Measurements from ENCODE around the gene PGBD5.

The PGBD5 gene

DNA sequence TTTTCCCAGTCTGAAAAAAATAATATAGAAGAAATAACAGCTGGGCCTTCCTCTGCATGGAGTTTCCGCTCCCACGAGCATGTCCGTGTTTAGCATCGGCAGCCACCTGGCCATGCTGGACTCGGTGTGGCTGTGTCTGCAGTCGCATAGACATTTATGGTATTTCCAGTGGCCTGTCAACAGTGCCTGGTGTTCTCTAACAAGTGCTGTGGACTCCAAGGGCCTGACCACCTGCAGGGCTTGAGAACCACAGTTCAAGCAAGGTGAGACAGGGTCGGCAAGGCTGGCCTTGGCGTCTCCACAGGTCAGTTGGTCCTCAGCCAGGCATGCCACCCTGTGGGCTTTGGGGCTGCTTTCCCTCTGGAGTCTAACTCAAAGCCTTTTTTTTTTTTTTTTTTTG lies 124.8 kb downstream of the PGBD5 start:
- no peak for DNase-seq (ENCODE audit: low read depth)

DNA sequence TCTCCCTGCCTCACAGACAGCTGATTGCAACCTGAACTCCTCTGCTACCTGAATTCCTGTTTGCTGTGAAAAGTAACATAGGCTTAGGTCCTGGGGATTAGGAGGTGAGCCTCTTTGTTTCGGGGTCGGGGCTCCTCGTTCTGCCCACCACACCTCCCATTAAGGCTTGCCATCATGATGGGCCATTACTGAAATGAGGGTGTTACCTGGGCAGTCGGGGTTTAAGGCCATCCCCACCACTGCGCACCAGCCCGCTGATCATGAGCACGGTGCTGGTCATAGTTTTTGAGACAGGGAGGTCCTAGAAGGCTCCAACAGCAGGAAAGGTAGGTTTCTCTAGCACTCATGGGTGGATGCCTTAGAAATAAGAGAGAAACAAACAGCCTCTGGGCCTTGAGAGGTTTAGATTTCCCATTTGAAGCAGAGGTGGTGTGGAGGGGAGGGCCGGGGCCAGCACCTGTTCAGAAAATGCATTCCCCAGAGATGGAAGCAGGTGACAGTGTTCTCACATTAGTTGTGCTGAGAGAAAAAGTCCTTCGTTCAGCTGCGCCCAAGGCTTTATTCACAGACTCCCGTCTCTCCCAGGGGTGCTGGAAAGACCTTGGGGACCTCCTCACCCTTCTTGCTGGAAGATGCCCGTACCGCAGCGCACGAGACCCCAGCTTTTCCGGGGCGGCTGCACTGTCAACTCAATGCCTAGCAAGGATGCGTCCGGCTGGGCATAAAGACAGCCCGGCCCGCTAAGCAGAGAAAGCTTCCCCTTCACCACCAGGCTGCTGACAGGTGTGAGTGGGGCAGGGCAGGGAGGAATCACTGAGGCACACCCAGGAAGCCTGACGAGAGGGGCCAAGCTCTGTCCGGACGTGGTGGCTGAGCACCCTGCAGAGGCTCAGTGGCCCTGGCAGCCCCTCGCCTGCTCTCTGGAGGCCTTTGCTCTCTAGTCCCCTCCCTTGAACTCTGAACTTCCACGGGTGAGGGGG lies 125.5 kb downstream of the PGBD5 start:
- DNase-seq (ENCODE audit: low read depth) = no peak

DNA sequence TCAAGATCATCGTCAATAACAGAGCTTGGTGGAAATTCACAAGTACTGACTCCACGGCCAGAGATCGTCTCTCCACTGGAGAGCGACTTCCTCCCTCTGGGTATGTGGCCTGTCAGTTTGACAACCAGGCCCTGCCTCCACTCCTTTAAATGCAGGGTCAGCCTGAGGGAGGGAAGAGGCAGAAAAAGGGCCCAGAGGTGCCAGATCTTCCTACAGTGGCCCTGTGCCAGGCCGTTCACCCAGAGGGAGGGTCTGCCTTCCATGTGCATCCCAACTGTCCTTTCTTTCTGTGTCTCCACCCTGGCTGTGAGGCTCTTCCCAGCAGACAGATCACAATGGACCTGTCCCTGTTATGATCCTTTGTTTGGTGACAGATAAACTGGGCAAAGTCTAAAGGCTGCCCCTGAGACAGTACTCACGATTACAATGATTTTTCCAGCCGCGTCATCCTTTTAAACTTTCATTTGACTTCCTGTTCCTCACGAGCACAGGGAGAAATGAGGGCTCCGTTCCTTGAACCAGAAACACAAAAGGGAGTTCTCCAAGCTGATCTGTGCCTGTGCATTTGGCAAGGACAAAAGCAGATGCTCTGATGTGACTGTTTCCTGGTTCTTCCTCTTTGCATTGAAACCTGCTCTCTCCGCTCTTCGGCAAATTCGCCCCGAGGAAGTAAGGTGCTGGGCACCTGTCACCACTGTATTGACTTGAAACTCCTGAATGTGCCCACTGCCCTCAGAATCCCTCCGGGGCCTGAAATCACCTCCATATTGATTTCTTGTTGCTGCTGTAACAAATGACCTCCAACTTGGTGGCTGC lies 126.7 kb downstream of the PGBD5 start:
- DNase-seq (ENCODE audit: low read depth) = no peak

DNA sequence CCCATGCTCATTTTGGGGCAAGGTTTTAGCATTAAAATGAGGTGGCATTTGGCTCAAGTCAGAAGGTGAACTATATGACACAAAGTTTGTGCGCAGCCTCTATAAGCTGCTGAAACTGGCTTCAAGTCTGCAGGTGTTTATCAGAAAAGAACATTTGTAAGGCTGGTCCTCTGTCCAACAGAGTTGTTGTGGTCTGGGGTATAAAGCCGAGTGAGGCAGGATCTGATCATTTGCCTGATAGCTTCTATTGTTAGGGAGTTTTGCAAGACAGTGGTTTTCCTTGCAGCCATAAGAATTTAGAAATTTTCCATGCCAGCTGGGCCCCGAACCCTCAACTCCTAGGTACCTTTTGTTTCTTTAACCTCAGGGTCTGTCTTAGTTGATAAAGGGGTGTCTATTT lies 130.8 kb downstream of the PGBD5 start:
- no peak for DNase-seq (ENCODE audit: low read depth)

DNA sequence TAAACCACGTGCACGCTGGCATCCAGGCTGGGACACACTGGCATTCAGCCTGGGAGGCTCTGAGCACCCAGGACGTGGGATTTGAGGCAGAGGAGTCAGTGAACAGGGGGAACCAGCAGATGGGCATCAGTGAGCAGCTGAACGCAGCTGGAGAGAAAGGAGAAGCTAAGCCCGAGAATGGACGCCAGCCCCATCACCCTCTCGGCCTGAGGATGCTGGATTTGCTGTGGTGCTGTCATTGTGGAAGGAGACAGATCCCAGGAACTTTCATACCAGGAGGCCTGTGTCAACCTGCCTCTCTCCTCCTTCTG lies 132.8 kb downstream of the PGBD5 start:
- DNase-seq (ENCODE audit: low read depth) = no peak

DNA sequence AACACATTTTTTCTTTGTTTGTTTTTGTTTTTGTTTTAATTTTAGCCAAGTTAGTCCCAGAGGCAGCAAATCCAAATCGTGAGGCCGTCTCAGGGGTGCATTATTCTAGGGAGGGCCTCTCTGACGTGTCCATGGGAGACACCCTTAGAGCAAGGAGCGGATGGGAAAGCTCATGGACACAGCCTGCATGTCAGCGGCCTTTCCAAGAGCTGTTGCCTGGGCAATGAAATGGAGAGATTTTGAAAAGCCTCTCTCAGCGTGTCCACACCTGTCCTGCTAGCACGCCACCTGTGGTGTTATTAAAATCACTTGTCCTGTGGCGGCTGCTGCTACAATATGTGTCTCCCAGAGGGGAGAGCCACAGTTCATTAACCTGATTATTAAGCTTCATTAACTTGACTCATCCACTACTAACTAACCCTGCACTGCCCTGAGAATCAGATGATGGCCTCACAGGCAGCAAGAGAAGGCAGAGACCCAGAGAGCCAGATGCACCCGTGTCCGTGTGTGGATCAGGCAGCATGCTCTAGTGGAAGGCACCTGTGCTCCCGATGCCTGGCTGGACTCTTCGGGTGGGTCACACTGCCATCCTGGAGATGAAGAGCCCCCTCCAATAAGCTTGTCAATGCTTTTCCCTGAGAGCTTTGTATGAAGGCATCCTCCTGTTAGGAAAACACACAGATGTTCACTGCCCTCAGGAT lies 133.3 kb downstream of the PGBD5 start:
- DNase-seq (ENCODE audit: low read depth) = no peak

DNA sequence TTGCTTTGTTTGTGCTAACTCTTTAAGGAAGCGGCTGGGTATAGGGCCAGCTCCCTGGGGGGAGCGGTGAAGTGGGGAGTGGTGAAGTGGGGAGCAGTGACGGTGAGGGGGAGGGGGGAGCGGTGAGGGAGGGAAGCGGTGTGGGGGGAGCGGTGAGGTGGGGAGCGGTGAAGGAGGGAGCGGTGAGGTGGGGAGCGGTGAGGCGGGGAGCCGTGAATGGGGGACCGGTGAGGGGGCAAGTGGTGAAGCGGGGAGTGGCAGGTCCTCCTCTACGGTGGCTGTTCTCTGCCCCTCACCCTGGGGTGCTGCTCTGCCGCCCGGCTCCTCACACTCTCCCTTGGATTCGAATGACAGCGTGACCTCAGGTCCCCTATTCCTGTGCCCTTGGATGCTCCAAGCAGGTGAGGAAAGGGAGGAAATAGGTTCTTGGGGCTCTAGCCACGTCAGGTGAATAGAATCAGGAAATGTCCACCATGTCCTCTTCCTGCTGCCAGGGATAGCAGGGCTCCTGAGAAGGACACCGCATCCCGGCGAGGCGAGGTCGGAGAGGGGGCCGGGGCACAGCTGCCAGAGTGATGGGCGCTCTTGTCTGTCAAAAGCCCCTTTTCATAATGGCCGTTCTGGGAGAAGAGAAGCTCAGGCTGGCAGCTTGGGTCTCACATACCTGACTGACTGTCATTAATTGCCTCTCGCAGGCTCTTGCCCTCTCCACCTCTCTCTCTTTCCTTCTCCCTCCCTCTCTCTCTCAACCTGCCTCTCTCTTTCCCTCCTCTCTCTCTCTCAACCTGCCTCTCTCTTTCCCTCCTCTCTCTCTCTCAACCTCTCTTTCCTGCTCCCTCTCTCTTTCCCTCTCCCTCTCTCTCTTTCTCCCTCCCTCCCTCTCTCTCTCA lies 134.2 kb downstream of the PGBD5 start:
- DNase-seq (ENCODE audit: low read depth) = no peak

DNA sequence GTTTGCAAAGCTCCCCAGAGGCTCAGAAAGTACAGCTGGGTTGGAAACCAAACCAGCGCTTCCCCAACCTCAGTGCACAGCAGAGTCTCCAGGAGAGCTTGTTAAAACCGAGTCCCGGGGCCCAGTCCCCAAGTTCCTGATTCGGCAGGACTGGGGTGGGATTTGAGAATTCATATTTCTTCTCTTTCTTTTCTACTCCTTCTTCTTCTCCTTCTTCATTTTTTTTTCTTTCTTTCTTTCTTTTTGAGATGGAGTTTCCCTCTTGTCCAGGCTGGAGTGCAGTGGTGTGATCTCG lies 136.8 kb downstream of the PGBD5 start:
- no peak for DNase-seq (ENCODE audit: low read depth)

DNA sequence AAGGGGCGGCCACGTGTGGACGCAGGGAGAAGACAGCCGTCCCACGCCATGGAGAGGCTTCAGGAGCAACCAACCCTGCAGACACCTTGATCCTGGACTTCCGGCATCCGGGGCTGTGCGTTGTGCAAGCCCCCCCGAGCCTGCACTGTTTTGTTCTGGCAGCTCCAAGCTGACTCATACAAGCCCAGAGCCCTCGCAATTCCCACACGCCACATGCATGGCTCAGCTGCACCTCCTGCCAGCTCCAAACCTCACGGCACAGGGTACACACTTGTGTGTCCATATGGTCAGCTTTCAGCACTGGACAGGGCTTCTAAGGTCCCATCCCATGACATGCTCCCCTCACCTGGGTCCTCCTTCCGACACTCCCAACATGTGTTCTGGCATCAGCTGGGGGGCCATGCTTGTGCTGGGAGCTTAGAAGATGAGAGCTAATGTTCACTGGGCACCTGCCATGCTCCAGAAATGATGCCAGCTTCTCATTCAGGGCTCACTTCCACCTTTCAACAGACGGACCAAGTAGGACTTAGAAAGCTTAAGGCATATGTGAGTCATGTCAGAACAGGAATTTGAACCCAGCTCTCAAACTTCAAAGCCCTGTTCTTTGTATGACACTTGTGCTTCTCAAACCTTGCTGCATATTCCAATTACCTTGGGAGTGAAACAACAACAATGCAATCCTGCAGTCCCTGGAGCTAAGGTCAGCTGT lies 137.3 kb downstream of the PGBD5 start:
- no peak for DNase-seq (ENCODE audit: low read depth)

DNA sequence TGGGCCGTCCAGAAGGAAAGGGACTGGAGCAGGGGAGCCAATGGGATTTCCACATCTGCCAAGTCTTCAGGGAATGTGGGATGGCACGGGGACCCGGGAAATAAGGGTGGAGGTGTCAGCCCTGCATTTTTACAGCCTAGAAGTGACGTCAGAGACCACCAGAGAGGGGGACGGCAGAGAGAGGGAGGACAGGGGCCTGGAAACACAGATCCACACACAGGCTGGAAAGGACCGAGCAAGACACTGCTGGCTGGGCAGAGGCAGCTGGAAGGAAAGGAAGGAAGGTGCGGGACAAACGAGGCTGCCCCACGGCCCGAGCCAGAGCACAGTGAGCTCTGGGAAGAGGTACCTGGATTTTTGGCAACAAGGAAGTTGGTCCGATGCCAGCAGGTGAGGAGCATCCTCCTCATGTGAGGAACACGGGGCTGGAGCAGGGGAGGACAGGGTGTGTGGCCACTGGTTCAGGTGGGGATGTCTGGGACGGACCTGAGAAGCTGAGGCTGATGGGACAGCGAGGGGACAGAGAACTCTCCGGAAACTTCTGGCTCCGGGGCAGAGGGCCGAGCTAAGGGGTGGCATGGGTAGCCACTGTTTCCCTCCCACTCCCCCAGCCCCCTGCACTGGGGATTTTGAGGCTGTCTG lies 138.3 kb downstream of the PGBD5 start:
- no peak for DNase-seq (ENCODE audit: low read depth)

DNA sequence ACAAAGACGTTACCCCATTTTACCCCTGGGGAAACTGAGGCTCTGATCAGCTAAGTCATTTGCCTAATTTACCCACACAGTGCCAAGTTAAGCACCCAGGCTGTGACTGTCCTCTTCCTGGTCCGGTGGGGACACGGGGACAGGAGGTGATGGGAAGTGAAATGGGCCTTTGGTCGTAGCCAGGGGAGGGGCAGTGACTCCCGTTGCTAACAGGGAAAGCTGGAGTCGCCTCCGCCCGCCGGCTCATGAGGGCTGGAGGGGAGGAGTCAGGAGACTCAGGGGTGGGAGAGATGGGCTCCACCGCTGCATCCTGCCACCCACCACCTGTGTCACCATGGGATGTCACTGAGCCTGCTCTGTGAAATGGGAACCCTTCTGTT lies 139.3 kb downstream of the PGBD5 start:
- no peak for DNase-seq (ENCODE audit: low read depth)

DNA sequence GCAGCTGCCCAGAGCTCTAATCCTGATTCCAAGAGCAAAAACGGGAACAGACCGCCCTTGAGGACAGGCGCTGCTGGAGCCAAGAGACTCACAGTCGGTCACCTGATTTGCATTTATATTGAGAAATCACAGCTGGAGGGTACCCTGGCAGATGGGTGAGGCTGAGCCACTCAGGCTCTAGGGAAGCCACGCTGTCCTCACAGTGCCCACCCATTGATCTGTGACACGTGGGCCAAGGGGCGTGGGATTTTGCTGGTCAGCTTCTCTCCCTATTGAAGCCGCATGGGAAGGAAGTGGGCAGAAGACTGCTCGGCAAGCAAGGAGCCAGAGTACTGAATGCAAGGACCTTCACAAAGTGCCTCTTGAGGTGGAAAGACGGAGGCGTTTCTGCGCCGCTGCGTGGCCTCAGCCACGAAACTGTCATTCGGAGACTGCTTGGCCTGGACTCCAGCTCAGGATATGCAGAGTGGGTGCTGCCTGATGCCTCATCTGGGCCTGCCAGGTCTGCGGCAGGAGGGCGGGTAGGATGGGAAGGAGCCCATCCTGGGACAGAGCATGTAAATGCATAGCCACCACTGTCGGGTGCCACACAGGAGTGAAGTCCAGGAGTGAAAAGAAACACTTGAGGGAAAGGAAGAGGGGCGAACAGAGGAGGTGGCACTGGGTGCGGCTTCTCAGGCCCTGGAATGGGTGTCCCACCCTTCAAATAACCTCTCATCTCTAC lies 139.8 kb downstream of the PGBD5 start:
- no peak for DNase-seq (ENCODE audit: low read depth)

DNA sequence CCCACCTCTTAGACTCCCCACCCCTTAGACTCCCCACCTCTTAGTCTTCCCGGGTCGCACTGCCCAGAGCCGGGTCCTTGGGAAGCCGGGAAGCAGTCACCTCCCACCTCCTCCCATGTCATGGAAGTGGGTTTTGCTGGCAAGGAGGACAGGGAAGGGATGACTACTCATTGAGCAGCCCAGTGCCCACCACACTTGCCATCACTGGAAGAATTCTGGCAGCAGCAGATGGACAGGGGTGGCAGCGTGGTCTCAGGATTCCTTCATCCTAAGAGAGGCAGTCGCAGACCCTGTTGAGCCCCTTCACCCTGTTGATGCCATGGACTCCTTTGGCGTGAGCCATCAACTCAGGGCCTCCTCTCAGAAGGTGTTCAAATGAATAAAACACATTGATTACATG lies 140.8 kb downstream of the PGBD5 start:
- no peak for DNase-seq (ENCODE audit: low read depth)

DNA sequence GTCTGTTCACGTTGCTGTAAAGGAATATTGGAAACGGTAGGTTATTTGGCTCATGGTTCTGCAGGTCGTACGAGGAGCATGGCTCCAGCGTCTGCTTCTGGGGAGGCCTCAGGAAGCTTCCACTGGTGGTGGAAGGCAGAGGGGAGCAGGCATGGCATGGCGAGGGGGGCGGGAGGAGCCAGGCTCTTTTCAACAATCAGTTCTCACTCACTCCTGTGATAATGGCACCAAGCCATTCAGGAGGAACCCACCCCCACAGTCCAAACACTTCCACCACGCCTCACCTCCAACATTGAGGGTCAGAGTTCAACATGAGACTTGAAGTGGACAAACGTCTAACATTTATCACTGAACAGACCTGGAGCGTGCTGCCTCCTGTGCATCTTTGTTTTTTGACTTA lies 141.2 kb downstream of the PGBD5 start:
- no peak for DNase-seq (ENCODE audit: low read depth)

DNA sequence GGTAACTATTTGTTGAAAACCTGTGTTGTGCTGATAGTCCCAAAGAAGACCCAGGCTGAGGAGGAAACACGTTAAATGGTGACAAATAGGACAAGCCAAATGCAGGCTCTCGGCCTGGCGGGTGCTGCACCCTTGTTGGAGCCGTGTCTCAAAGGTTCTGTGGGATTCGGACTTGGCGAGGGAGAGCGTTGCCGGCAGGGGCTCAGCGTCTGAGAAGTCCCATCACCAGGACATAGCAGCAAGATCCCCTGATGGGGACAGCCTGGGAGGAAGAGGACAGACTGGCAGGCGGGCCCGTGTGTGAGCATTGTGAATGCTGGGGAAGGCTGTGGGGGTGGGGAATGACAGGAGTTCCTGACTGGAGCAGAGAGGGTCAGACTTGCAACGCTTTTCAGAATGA lies 142.5 kb downstream of the PGBD5 start:
- DNase-seq (ENCODE audit: low read depth) = no peak

DNA sequence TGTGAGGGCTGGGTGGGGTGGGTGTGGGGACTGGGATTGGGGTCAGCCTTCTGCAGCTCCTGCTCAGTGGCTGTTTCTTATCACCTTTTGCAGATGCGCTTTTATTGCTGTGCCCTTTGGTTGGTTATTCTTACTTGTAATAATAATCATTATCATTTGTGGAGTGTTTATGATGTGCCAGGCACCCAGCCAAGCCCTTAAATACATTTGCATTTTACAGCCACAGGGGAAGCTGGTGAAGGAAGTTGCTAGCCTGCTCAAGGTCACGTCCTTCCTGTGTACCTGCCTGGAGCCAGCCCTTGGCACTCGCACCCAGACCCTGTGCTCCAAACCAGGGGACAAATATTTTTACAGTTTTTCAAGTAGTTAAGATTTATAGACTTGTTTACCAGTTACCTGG lies 144.0 kb downstream of the PGBD5 start:
- DNase-seq (ENCODE audit: low read depth) = no peak

DNA sequence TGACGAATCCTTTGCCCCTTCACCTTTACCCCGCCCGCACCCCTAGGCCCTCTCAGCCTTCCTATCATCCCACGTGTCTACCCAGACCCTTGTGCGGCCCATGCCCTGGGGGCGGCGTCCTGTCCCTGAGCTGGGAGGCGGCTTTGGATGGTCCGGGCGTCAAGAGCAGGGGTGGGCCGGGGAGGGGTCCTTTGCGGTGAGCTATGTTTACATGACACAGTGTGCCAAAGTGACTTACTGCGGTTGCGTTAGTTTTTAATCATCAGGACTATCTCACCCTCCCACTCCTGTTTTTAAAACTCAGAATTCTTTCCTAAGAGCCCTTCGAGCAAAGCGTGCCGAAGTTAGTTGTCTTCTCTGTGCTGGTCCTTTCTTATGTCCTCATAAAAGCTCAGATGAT lies 144.6 kb downstream of the PGBD5 start:
- no peak for DNase-seq (ENCODE audit: low read depth)

DNA sequence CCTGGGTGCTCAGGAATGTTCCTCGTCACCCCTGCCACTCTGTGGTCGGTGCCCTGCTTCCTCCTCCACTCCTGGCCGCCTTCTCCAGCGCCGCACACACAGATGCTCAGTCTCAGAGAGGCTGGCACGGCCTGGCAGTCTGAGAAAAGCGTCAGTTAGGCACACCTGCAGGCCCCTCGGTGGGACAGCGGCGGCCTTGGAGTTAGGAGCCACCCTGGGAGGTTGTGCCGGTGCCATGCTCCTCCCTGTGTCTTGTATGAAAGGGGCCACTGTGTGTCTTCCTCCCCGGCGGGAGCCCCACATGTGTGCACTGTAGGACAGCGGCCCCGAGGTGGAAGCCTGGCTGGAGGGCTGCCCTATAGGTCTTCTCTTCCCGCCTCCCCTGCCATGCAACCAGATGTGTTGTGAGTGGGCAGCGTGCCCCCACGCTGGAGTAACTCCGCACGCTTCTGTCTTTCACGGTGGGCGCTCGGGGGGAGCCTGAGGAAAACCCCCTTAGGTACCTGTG lies 145.2 kb downstream of the PGBD5 start:
- no peak for DNase-seq (ENCODE audit: low read depth)

DNA sequence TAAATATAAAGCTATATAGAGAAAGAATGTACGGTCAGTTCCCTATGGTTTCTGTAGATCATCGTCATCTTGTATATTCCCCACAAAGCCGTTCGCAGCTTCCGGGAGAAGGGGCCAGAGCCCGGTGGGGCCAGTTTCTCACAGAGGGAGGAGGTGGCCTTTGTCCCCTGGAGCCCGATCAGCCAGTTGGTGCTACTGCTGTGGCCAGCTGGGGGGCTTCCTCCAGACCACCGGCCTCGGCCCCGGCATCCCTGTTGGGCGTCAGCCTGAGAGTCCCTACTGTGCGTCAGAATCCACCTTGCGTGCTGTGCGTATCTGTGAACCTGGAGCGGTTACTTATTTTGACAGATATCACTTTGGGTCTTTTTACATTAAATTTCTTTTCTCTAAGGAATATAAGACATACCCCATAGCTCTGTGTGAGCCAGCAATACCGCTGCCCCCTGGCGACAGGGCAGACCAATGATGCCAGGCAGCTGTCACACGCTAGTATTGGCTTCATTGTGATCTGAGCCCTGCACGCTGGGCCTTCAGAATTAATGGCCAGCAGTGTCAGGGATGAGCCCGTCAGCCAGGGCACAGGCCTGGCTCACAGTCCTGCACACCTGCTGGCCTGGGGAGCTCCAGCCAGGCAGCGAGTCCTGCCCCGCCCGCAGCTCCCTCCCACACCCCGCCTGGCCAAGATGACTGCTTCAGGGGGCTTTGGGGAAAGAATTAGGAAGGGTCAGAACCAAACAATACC lies 145.9 kb downstream of the PGBD5 start:
- DNase-seq (ENCODE audit: low read depth) = no peak

Data from activated T-cell treated with anti-CD3 and anti-CD28 coated beads for 1 hour (primary cell).